Dedifferentiated amniotic fluid mesenchymal stem cell (primary cell): Measurements from ENCODE around the gene GSTT4.
"Not testable (repeated sequence)": the region's sequence is repeated elsewhere in the genome, so short reads cannot be mapped to it uniquely, and the experiment has no call there.

Source experiments
- DNase-seq: peaks from one replicate; pipeline ENCODE4 v3.0.0-alpha.2; 2016; ENCODE audit errors: extremely low spot score

Gene GSTT4

GRCh38 chr22:23952794-23953405 is 52.4 kb downstream of the GSTT4 start:
- not testable (repeated sequence) for DNase-seq

DNA sequence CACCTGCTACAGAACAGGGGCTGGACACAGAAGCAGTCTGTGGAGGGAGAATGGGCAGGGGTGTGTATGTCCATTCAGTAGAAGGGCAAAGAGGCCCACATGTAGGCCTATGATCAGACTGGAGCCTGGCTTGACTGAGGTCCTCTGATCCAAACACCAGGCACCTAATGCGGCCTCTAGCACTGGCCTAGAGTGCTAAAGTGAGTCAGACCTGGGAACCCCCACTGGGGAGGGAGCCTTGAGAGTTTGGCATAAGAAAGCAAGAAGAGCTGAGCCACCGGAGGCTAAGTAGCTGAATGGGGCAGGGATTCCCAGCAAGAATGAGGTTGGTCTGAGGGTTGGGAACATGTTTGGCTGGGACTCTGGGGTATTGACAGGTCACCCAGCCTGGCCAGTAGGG is 53.9 kb downstream of the GSTT4 start:
- DNase-seq, result not testable (repeated sequence)

GRCh38 chr22:23949764-23950163 is 55.5 kb downstream of the GSTT4 start:
- not testable (repeated sequence) for DNase-seq
